Testis (tissue), 3 donors: ENCODE data around the gene TBX5. TPM values are rescaled to one million over a fixed set of nuclear protein-coding genes. Genes with fewer than 3 reads are reported as not detected.

Experiments
- DNase-seq: peaks from one replicate; pipeline ENCODE4 v3.0.0-alpha.2; 2019
- H3K27ac ChIP-seq, 2 donors: fragments of 200-600 bp; sonication (generic); one replicate each; pipeline ENCODE4 v1.5.1; 2019
- H3K27me3 ChIP-seq: fragments of 200-600 bp; sonication (generic); one replicate; pipeline ENCODE4 v1.5.1; 2019
- H3K36me3 ChIP-seq: fragments of 200-600 bp; sonication (generic); one replicate; pipeline ENCODE4 v1.5.1; 2017; ENCODE audit warnings: low read depth; ENCODE audit errors: missing control alignments
- H3K4me1 ChIP-seq: fragments of 200-600 bp; sonication (generic); one replicate; pipeline ENCODE4 v1.5.1; 2019
- H3K4me3 ChIP-seq, 2 donors: fragments of 200-600 bp; sonication (generic); one replicate each; pipeline ENCODE4 v1.5.1; 2017 to 2019
- H3K9me3 ChIP-seq: fragments of 200-600 bp; sonication (generic); one replicate; pipeline ENCODE4 v1.5.1; 2017
- CTCF ChIP-seq, 3 experiments: fragments of 450-650 bp in 2 of 3; fragments of 200-600 bp in 1 of 3; sonication (generic) in 1 of 3; IDR thresholded peaks; one replicate each; pipeline ENCODE4 v1.5.1; 2016 to 2019; ENCODE audit warnings: antibody characterized with exemption in 3 of 3, mild to moderate bottlenecking in 2 of 3, moderate library complexity in 1 of 3
- POLR2A ChIP-seq: fragments of 450-650 bp; IDR thresholded peaks from one replicate; pipeline ENCODE4 v1.6.1; 2017; ENCODE audit warnings: antibody characterized with exemption, mild to moderate bottlenecking, moderate library complexity
- WGBS, 2 donors: methylation state at CpG; one replicate each; pipeline ENCODE4 v1.1.5; 2018; 5-methylcytosine and 5-hydroxymethylcytosine counted together
- intact Hi-C: fragments of 100-400 bp; cut with DNase I; formaldehyde crosslinking; loops from one replicate; pipeline ENCODE4 v1.15.1; 2023; ENCODE audit warnings: low total_unique reads
- polyA plus RNA-seq: library from polyadenylated mRNA; stranded (reverse); fragments of 350-450 nt; fragmentation: Illumina TruSeq; extraction: RNeasy Lipid Tissue Mini Kit (QIAGEN cat#74804); gene quantifications from one replicate; pipeline ENCODE4 v1.2.3, GENCODE V29; 2014; ENCODE audit warnings: low read depth, low replicate concordance; ENCODE audit not compliant: insufficient read depth
- total RNA-seq, 2 donors: library from RNA; depleted of rRNA; stranded (reverse); fragments of >200 nt; gene quantifications; one replicate each; pipeline ENCODE4 v1.2.3, GENCODE V29; 2016

The TBX5 gene
- total and polyA plus RNA-seq, 3 donors from 2014 or later = 0.12 to 0.62 TPM; not detected in 1

- no peaks in the 10 kb centered on the region for H3K36me3 ChIP-seq
- no peaks in the 10 kb centered on the region for H3K27me3 ChIP-seq
- H3K9me3 ChIP-seq = no peaks in the 10 kb centered on the region
- whole genome bisulfite sequencing, 2 donors = 30 to 45% methylated on average over 14 of the region's 14 CpGs
- no peak for DNase-seq
- H3K4me3 ChIP-seq = no peak overlapping the region
- intact Hi-C loops = no loop called here
- no peak overlapping the region for H3K27ac ChIP-seq
- no peaks in the 10 kb centered on the region for H3K4me1 ChIP-seq
- TF ChIP-seq CTCF (IDR thresholded peaks at IDR 0.05) = no peak
- TF ChIP-seq POLR2A = no peak
Observed at GRCh38 chr12:114411071-114411837, 5.3 kb upstream of the TBX5 start.

- Histone ChIP-seq H3K27me3 (no peaks in the 10 kb centered on the region), H3K27ac (no peak overlapping the region), H3K4me3 (peak overlapping the region in 1 of 2 donors; percentile 22), H3K4me1 (peaks cover 3% of the 10 kb centered on the region), H3K36me3 (no peaks in the 10 kb centered on the region), H3K9me3 (no peaks in the 10 kb centered on the region)
- DNase-seq = no peak
- no peak for TF ChIP-seq CTCF (IDR thresholded peaks at IDR 0.05)
- TF ChIP-seq POLR2A = no peak
- WGBS, 2 donors = 14 to 15% methylated on average over 12 of the region's 12 CpGs
- intact Hi-C loops = no loop called here
Observed at GRCh38 chr12:114409852-114410600, 4.1 kb upstream of the TBX5 start.

- Histone ChIP-seq H3K4me3 (peak overlapping the region; percentile 22 to 30), H3K27me3 (no peaks in the 10 kb centered on the region), H3K9me3 (no peaks in the 10 kb centered on the region), H3K27ac (no peak overlapping the region), H3K4me1 (peaks cover 3% of the 10 kb centered on the region), H3K36me3 (no peaks in the 10 kb centered on the region)
- DNase-seq = no peak
- 2% methylated on average over 41 to 64 of the region's 71 CpGs for WGBS, 2 donors
- TF ChIP-seq CTCF (IDR thresholded peaks at IDR 0.05) (no peak), POLR2A (no peak)
- intact Hi-C loops = no loop called here
Observed at GRCh38 chr12:114408886-114409851, 3.2 kb upstream of the TBX5 start.

GRCh38 chr12:114408471-114408885, 2.5 kb upstream of the TBX5 start:
- intact Hi-C loops = no loop called here
- 4 to 6% methylated on average over 21 of the region's 21 CpGs for WGBS, 2 donors
- no peak for TF ChIP-seq POLR2A
- TF ChIP-seq CTCF (IDR thresholded peaks at IDR 0.05) = no peak
- Histone ChIP-seq H3K27ac (no peak overlapping the region), H3K36me3 (no peaks in the 10 kb centered on the region), H3K4me1 (peaks cover 3% of the 10 kb centered on the region), H3K9me3 (no peaks in the 10 kb centered on the region), H3K4me3 (peak overlapping the region in 1 of 2 donors; percentile 30), H3K27me3 (no peaks in the 10 kb centered on the region)
- DNase-seq = no peak
